ENCODE data around the gene LURAP1L.

The LURAP1L gene

GRCh38 chr9:12777121-12778022, 2.6 kb downstream of the LURAP1L start:
- DNase-seq: no peak

- DNase-seq: no peak
Measured at GRCh38 chr9:12778389-12778788, 3.6 kb downstream of the LURAP1L start.

- no peak for DNase-seq
Measured at GRCh38 chr9:12781226-12781733, 6.5 kb downstream of the LURAP1L start.

- no peak for DNase-seq
Measured at GRCh38 chr9:12783767-12784460, 9.1 kb downstream of the LURAP1L start.

- no peak for DNase-seq
Measured at GRCh38 chr9:12784461-12785259, 9.8 kb downstream of the LURAP1L start.

- DNase-seq: no peak
Measured at GRCh38 chr9:12785260-12785770, 10.5 kb downstream of the LURAP1L start.

- DNase-seq: no peak
Measured at GRCh38 chr9:12785941-12786340, 11.1 kb downstream of the LURAP1L start.

GRCh38 chr9:12790001-12790400, 15.2 kb downstream of the LURAP1L start:
- DNase-seq: no peak

GRCh38 chr9:12790883-12791282, 16.1 kb downstream of the LURAP1L start:
- no peak for DNase-seq

- no peak for DNase-seq
Measured at GRCh38 chr9:12794101-12794799, 19.4 kb downstream of the LURAP1L start.

- DNase-seq: no peak
Measured at GRCh38 chr9:12796601-12797000, 21.8 kb downstream of the LURAP1L start.

GRCh38 chr9:12797037-12797436, 22.2 kb downstream of the LURAP1L start:
- no peak for DNase-seq

GRCh38 chr9:12798066-12798770, 23.4 kb downstream of the LURAP1L start:
- no peak for DNase-seq

GRCh38 chr9:12801187-12801586, 26.4 kb downstream of the LURAP1L start:
- no peak for DNase-seq

GRCh38 chr9:12801663-12802062, 26.8 kb downstream of the LURAP1L start:
- no peak for DNase-seq

GRCh38 chr9:12802093-12802492, 27.3 kb downstream of the LURAP1L start:
- DNase-seq: no peak

- no peak for DNase-seq
Measured at GRCh38 chr9:12808569-12808968, 33.7 kb downstream of the LURAP1L start.

- DNase-seq: no peak
Measured at GRCh38 chr9:12809720-12810119, 34.9 kb downstream of the LURAP1L start.

- DNase-seq: no peak
Measured at GRCh38 chr9:12811935-12812334, 37.1 kb downstream of the LURAP1L start.

GRCh38 chr9:12812710-12813109, 37.9 kb downstream of the LURAP1L start:
- DNase-seq: no peak

- DNase-seq: no peak
Measured at GRCh38 chr9:12813533-12813932, 38.7 kb downstream of the LURAP1L start.

Measured in CD4-positive, alpha-beta T cell treated with Interleukin-6 for 4 hours (primary cell).